Measurements from ENCODE around the gene TRABD2B. TPM values are rescaled to one million over a fixed set of nuclear protein-coding genes. Genes with fewer than 3 reads are reported as not detected.

The TRABD2B gene
- total and polyA plus RNA-seq, 2 donors (not counting 3 experiments of a cell fraction or from before 2014, with no cell fraction given) = not detected

- Histone ChIP-seq H3K79me2 (ENCODE audit: control insufficient read depth, insufficient read depth, low read length) (no peaks in the 10 kb centered on the region), H3K27ac (ENCODE audit: insufficient read depth, low read depth, low read length) (no peak overlapping the region), H3K27me3 (ENCODE audit: control insufficient read depth in 2 of 2, insufficient read depth in 2 of 2, low read length in 2 of 2) (peaks cover 0 to 2% of the 10 kb centered on the region in 2 experiments), H4K20me1 (replicated peaks; ENCODE audit: control insufficient read depth, extremely low read depth, insufficient read depth, low read length) (no peaks in the 10 kb centered on the region), H3K4me2 (ENCODE audit: insufficient read depth, low read length) (no peak overlapping the region), H3K9ac (replicated peaks; ENCODE audit: extremely low read depth, insufficient read depth, low read length) (no peak overlapping the region), H3K4me3 (replicated peaks in 1 of 3; ENCODE audit: insufficient read depth in 1 of 3, low read depth in 1 of 3, low read length in 3 of 3) (no peak overlapping the region), H3K9me3 (replicated peaks; ENCODE audit: control insufficient read depth, insufficient read depth, low read length) (no peaks in the 10 kb centered on the region), H3K9me1 (replicated peaks; ENCODE audit: control insufficient read depth, extremely low read depth, insufficient read depth, low read length) (no peaks in the 10 kb centered on the region), H3K4me1 (ENCODE audit: control insufficient read depth, extremely low read depth, insufficient read depth, low read length) (no peaks in the 10 kb centered on the region), H3K36me3 (ENCODE audit: control insufficient read depth in 2 of 2, extremely low read depth in 1 of 2, insufficient read depth in 2 of 2, low read length in 2 of 2) (no peaks in the 10 kb centered on the region), H2AFZ (ENCODE audit: low read depth, low read length) (no peak overlapping the region)
- CTCF ChIA-PET = no interaction called here
- dilution Hi-C loops (cut with MboI; ENCODE audit: extremely low pct_ligation_motif_present, low sequenced_read_pairs) (no loop called here), intact Hi-C loops (cut with micrococcal nuclease) (no loop called here)
- DNase-seq (ENCODE audit: low read depth, low spot score) = no peak
- no TSS peak for BruUV-seq (replicated peaks)
- TF ChIP-seq FOS (IDR thresholded peaks at IDR 0.05; ENCODE audit: borderline replicate concordance, insufficient read depth, low read length) (no peak), POLR2A (IDR thresholded peaks at IDR 0.05; ENCODE audit: low read depth, low read length) (no peak), GATA2 (IDR thresholded peaks at IDR 0.05; ENCODE audit: insufficient read depth, insufficient read length, low read depth, low read length) (no peak), CTCF (IDR thresholded peaks at IDR 0.05; ENCODE audit: extremely low read depth in 1 of 2, insufficient read depth in 1 of 2, low read depth in 1 of 2, low read length in 2 of 2) (no peak), JUN (IDR thresholded peaks at IDR 0.05; ENCODE audit: borderline replicate concordance, insufficient read depth, insufficient read length, low read depth) (no peak), MAX (IDR thresholded peaks at IDR 0.05; ENCODE audit: insufficient read depth, insufficient read length) (no peak), EZH2 (IDR thresholded peaks at IDR 0.05; ENCODE audit: borderline replicate concordance, low read depth, low read length, severe bottlenecking) (no peak), POLR2AphosphoS5 (IDR thresholded peaks at IDR 0.05; ENCODE audit: insufficient read depth, low read depth, low read length) (no peak), MYC (IDR thresholded peaks at IDR 0.05; ENCODE audit: low read depth, low read length) (no peak)
- no peak for FAIRE-seq
- POLR2A ChIA-PET = no interaction called here
Measured at GRCh38 chr1:47888294-47888629, 108.9 kb downstream of the TRABD2B start.
